Psoas muscle (tissue), 8 donors: Measurements from ENCODE around the gene CACNA1S. TPM values are rescaled to one million over a fixed set of nuclear protein-coding genes. Genes with fewer than 3 reads are reported as not detected.

Experiments
- ATAC-seq, 4 donors: fragments of 200-7000 bp; cut with Tn5 transposase; one replicate each; pipeline ENCODE4 v1.9.1; 2020; ENCODE audit warnings: moderate library complexity in 3 of 4, mild to moderate bottlenecking in 2 of 4
- DNase-seq, 2 donors: peaks; one replicate each; pipeline ENCODE4 v3.0.0-alpha.2; 2020
- H3K27ac ChIP-seq: fragments of 200-600 bp; one replicate; pipeline ENCODE4 v1.8.0; 2022
- H3K27me3 ChIP-seq, 3 donors: fragments of 200-600 bp in 1 of 3; one replicate each; pipeline versions ENCODE4 v1.6.1 to v1.8.0; 2013 to 2022; ENCODE audit warnings: low read length in 2 of 3, mild to moderate bottlenecking in 2 of 3, moderate library complexity in 1 of 3; ENCODE audit not compliant: insufficient read depth in 3 of 3
- H3K36me3 ChIP-seq, 2 donors: fragments of 200-600 bp in 1 of 2; one replicate each; pipeline versions ENCODE4 v1.6.1 to v1.8.0; 2013 to 2022; ENCODE audit warnings: low read depth in 1 of 2, mild to moderate bottlenecking in 1 of 2, moderate library complexity in 1 of 2; ENCODE audit not compliant: insufficient read depth in 1 of 2
- H3K4me1 ChIP-seq: fragments of 200-600 bp; one replicate; pipeline ENCODE4 v1.8.0; 2022
- H3K4me3 ChIP-seq: fragments of 200-600 bp; one replicate; pipeline ENCODE4 v1.8.0; 2022; ENCODE audit warnings: mild to moderate bottlenecking
- H3K9me3 ChIP-seq: fragments of 200-600 bp; one replicate; pipeline ENCODE4 v1.8.0; 2022
- WGBS, 3 donors: extraction: QIAGEN DNeasy Blood & Tissue Kit; methylation state at CpG; one replicate each; pipeline versions ENCODE4 v1.1.6 to v1.1.7; 2013; 5-methylcytosine and 5-hydroxymethylcytosine counted together
- intact Hi-C, 2 donors: fragments of 100-400 bp; cut with DNase I; formaldehyde crosslinking; loops; one replicate each; pipeline versions ENCODE4 v1.11.0 to v1.14.2; 2022
- polyA plus RNA-seq, 3 donors: library from polyadenylated mRNA; stranded (reverse); fragments of 200-250 nt; gene quantifications; one replicate each; pipeline ENCODE4 v1.2.3, GENCODE V29; 2013
- total RNA-seq, 4 donors: library from RNA; stranded (reverse); fragmentation: NEBNext Ultra II Directional in 2 of 4; extraction: Animal tissue kit (Norgen Biotek cat#: 25700) in 2 of 4; gene quantifications; one replicate each; pipeline versions ENCODE4 v1.2.1 to v1.2.4, GENCODE V29; 2021 to 2023
- TF ChIP-seq, protein P1 (sequence below): fragments of 200-600 bp; IDR thresholded peaks from one replicate; pipeline ENCODE4 v1.8.0; 2022; ENCODE audit warnings: antibody characterized with exemption
- donor health status: healthy with polysubstance abuse.
- donor health status: DM: no; HTN: no; CAD: no; lungs with moderate emphysema.
- donor health status: Bipolar disorder and iron deficiency.
- donor health status: healthy.
- donor health status: DM: yes; HTN: yes; CAD: no.
- donor health status: DM: no; HTN: no; CAD: no.
- donor health status: DM: no; HTN: no; CAD: no.
- donor health status: DM: yes; HTN: yes; CAD: no.

The CACNA1S gene
- total and polyA plus RNA-seq, 7 donors, result 11.9 to 269 (median 56.3) TPM

DNA sequence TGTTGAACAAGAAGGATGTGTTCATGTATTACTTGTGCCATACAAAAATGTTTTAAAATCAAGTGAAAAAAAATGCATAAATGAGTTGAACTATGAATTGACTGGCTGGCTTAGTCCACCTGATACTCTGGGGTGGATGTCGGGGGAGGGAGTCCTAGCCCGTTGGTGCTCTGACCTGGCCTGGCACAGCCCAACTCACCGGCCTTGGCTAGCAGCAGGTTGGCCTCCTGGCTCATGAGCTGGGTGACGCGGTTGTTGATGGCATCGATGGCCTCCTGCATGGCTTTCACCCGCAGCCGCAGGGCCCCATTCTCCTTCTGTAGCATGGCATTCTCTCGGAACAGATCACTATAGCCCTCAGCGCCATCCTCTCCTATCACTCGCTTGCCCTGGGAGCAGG, 110.3 kb downstream of the CACNA1S start:
- Histone ChIP-seq H3K27ac (no peak overlapping the region), H3K9me3 (no peaks in the 10 kb centered on the region), H3K36me3 (no peaks in the 10 kb centered on the region), H3K4me3 (no peak overlapping the region), H3K4me1 (no peaks in the 10 kb centered on the region), H3K27me3 (no peaks in the 10 kb centered on the region)
- intact Hi-C loops, result no loop called here
- TF ChIP-seq, protein P1, sequence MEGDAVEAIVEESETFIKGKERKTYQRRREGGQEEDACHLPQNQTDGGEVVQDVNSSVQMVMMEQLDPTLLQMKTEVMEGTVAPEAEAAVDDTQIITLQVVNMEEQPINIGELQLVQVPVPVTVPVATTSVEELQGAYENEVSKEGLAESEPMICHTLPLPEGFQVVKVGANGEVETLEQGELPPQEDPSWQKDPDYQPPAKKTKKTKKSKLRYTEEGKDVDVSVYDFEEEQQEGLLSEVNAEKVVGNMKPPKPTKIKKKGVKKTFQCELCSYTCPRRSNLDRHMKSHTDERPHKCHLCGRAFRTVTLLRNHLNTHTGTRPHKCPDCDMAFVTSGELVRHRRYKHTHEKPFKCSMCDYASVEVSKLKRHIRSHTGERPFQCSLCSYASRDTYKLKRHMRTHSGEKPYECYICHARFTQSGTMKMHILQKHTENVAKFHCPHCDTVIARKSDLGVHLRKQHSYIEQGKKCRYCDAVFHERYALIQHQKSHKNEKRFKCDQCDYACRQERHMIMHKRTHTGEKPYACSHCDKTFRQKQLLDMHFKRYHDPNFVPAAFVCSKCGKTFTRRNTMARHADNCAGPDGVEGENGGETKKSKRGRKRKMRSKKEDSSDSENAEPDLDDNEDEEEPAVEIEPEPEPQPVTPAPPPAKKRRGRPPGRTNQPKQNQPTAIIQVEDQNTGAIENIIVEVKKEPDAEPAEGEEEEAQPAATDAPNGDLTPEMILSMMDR, result no peak
- 59 to 69% (median 66%) methylated on average over 11 of the region's 11 CpGs for WGBS, 3 donors
- DNase-seq (peak in 1 of 2 donors; percentile 35), ATAC-seq (no peak)

DNA sequence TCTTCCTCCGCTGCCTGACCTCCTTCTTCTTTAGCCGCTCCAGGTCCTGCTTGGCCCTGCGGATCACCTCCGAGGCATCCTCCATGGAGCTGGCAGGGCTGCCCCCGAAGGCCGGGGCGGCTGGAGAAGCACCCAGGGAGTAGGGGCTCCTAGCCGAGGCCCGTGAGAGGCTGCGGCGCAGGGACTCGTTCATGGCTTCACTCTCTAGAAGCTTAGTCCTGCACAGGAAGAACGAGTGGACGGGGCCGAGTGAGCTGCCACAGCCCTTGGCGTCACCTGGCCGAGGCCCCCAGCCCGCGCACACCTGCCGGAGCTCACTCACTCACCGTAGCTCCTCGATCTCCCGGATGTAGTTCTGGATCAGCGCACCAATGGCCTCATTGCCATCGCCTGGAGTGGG, 111.8 kb downstream of the CACNA1S start:
- Histone ChIP-seq H3K27me3 (no peaks in the 10 kb centered on the region), H3K27ac (no peak overlapping the region), H3K4me3 (no peak overlapping the region), H3K9me3 (no peaks in the 10 kb centered on the region), H3K4me1 (no peaks in the 10 kb centered on the region), H3K36me3 (no peaks in the 10 kb centered on the region)
- intact Hi-C loops, result no loop called here
- no peak for ATAC-seq
- no peak for DNase-seq
- 95% methylated on average over 25 of the region's 25 CpGs for WGBS, 3 donors
- TF ChIP-seq, protein P1, result no peak

DNA sequence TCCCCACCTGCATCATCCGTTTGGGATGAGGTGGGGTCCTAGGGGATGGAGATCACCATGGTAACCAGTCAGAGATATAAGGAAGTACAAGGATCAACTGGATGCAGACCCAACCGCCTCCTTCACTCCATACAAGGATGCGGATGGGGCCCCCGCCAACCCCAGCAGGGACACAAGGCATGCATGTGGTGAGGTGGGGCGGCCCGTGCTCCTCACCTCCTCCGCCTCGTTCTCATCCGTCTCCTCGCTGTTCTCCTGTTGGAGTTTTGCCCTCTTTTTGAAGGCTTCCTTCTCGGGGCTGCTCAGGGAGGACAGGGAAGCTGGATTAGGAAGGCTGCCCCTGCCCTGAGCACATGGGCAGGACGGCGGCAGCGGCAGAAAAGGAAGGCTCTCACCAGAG, 112.6 kb downstream of the CACNA1S start:
- no peaks in the 10 kb centered on the region for H3K27me3 ChIP-seq
- WGBS, 3 donors, result 85 to 93% (median 85%) methylated on average over 12 to 14 of the region's 14 CpGs
- no peaks in the 10 kb centered on the region for H3K4me1 ChIP-seq
- no peaks in the 10 kb centered on the region for H3K9me3 ChIP-seq
- TF ChIP-seq, protein P1, result no peak
- H3K27ac ChIP-seq, result no peak overlapping the region
- no peaks in the 10 kb centered on the region for H3K36me3 ChIP-seq
- H3K4me3 ChIP-seq, result no peak overlapping the region
- intact Hi-C loops, result no loop called here
- ATAC-seq (no peak), DNase-seq (no peak)

DNA sequence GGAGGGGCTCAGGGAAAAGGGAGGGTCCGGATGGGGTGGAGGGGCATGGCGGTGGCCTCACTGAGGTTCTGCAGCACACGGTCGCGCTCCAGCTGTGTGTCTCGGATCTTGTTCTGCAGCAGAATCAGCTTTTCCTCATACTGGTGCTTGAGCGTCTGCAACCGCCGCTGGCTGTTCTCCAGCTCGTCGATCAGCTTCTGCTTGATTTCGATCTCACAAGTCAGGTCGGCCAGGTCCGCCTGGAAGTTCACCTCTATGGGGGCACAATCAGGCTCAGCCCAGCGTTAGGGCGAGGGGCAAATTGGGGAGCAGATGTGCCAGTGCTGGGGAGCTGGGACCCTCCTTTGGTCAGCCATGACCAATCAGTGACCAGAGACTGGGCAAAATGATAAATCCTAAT, 113.9 kb downstream of the CACNA1S start:
- Histone ChIP-seq H3K4me1 (no peaks in the 10 kb centered on the region), H3K36me3 (no peaks in the 10 kb centered on the region), H3K4me3 (no peak overlapping the region), H3K27ac (no peak overlapping the region), H3K27me3 (no peaks in the 10 kb centered on the region), H3K9me3 (no peaks in the 10 kb centered on the region)
- WGBS, 3 donors, result 88 to 91% (median 89%) methylated on average over 16 of the region's 16 CpGs
- TF ChIP-seq, protein P1, result no peak
- no peak for ATAC-seq
- no peak for DNase-seq
- intact Hi-C loops, result no loop called here

DNA sequence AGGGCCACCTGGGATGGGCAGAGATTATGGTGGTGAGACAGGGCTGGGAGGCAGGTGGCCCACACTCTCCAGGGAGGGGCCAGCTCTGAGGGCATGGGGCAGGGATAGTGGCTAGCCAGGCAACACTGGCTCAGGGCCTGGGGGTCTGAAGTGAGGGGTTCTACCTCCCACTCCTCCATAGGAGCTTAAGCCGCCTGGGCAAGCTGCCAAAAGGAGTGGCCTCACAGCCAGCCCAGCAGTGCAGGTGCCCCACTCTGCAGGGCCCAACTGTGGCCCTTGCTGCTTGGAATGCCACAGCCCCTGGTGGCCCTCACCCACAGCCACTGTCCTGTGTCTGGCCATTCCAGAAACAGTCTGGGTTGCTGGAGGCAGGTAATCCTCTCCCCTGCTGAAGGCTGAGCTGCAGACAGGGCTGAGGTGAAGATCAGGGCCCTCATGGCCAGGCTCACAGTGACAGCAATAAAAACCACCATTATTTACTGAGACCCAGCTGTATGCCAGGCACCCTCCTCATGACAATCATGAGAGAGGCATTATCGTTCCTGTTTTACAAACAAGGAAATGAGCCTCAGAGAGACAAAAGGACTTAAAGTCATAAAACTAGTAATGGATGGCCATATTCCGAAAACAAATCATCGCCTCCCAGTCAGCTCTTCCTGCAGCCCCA, 119.7 kb downstream of the CACNA1S start:
- no peak overlapping the region for H3K27ac ChIP-seq
- TF ChIP-seq, protein P1, result no peak
- intact Hi-C loops, result no loop called here

More for the DNA sequence above, 119.7 kb downstream of the CACNA1S start:
- no peak for ATAC-seq
- no peak for DNase-seq
- Histone ChIP-seq H3K36me3 (no peaks in the 10 kb centered on the region), H3K9me3 (no peaks in the 10 kb centered on the region), H3K27me3 (no peaks in the 10 kb centered on the region), H3K4me1 (no peaks in the 10 kb centered on the region), H3K4me3 (no peak overlapping the region)
- 67 to 77% (median 70%) methylated on average over 4 of the region's 4 CpGs for WGBS, 3 donors
